SU-DHL-6 (cell line): ENCODE data around the gene MITF.

Source experiments
- H2AFZ ChIP-seq: fragments of 200-600 bp; sonication (generic); 2 replicates; pipeline ENCODE4 v1.6.1; 2014; ENCODE audit warnings: low read depth, mild to moderate bottlenecking, moderate library complexity, mixed read lengths, antibody characterized with exemption, low read length; ENCODE audit not compliant: severe bottlenecking
- H3F3A ChIP-seq: fragments of 200-600 bp; shearing (Covaris generic); 2 replicates; pipeline ENCODE4 v1.6.0; 2016; ENCODE audit warnings: antibody characterized with exemption, mild to moderate bottlenecking; ENCODE audit not compliant: insufficient read depth
- H3K27ac ChIP-seq: fragments of 200-600 bp; sonication (generic); 2 replicates; pipeline ENCODE4 v1.5.1; 2016; ENCODE audit warnings: low read depth, mild to moderate bottlenecking, low read length, moderate library complexity, mixed read lengths
- H3K27me3 ChIP-seq: fragments of 200-600 bp; sonication (generic), shearing (Covaris generic); 2 replicates; pipeline ENCODE4 v1.6.0; 2014; ENCODE audit warnings: mild to moderate bottlenecking, low read length
- H3K36me3 ChIP-seq: fragments of 200-600 bp; sonication (generic); 2 replicates; pipeline ENCODE4 v1.6.1; 2014; ENCODE audit warnings: mild to moderate bottlenecking, low read length, mixed read lengths
- H3K4me2 ChIP-seq: fragments of 300-600, 200-600 bp; shearing (Covaris generic), sonication (generic); 2 replicates; pipeline ENCODE4 v1.6.0; 2014; ENCODE audit warnings: low read length, low read depth, mild to moderate bottlenecking; ENCODE audit not compliant: poor library complexity, severe bottlenecking
- H3K4me3 ChIP-seq: fragments of 200-600 bp; sonication (generic); 2 replicates; pipeline ENCODE4 v1.5.1; 2014; ENCODE audit warnings: antibody characterized with exemption, low read length, mild to moderate bottlenecking, mixed read lengths; ENCODE audit not compliant: insufficient read depth, poor library complexity, severe bottlenecking
- H3K79me2 ChIP-seq: fragments of 200-600 bp; sonication (generic); 2 replicates; pipeline ENCODE4 v1.6.1; 2014; ENCODE audit warnings: mild to moderate bottlenecking, low read length, moderate library complexity; ENCODE audit not compliant: insufficient read depth
- H3K9ac ChIP-seq: fragments of 200-600 bp; sonication (generic); 2 replicates; pipeline ENCODE4 v1.7.0; 2014; ENCODE audit warnings: mild to moderate bottlenecking, low read length
- H3K9me2 ChIP-seq: fragments of 200-600 bp; sonication (generic); replicated peaks from 2 replicates; pipeline ENCODE4 v1.6.1; 2014; ENCODE audit warnings: low read length; ENCODE audit not compliant: insufficient read depth
- H3K9me3 ChIP-seq: fragments of 200-600 bp; sonication (generic); 2 replicates; pipeline ENCODE4 v1.6.1; 2014; ENCODE audit warnings: low read length, mixed read lengths; ENCODE audit not compliant: insufficient read depth
- H4K20me1 ChIP-seq: fragments of 200-600 bp; sonication (generic); 2 replicates; pipeline ENCODE4 v1.6.1; 2014; ENCODE audit warnings: low read depth, mild to moderate bottlenecking, antibody characterized with exemption, low read length, moderate library complexity, mixed read lengths
- EZH2phosphoT487 ChIP-seq: fragments of 200-600 bp; sonication (generic), shearing (Covaris generic); conservative IDR thresholded peaks from 2 replicates; pipeline ENCODE4 v1.6.1; 2018; ENCODE audit warnings: mild to moderate bottlenecking, antibody characterized with exemption, low read length, moderate library complexity, mixed read lengths
- TF ChIP-seq, protein P1 (sequence below): fragments of 200-600 bp; sonication (generic); IDR thresholded peaks from one replicate; pipeline ENCODE4 v1.5.1; 2017; ENCODE audit warnings: antibody characterized with exemption, mild to moderate bottlenecking, low read length, moderate library complexity; ENCODE audit not compliant: insufficient read depth, poor library complexity, severe bottlenecking

The MITF gene

DNA sequence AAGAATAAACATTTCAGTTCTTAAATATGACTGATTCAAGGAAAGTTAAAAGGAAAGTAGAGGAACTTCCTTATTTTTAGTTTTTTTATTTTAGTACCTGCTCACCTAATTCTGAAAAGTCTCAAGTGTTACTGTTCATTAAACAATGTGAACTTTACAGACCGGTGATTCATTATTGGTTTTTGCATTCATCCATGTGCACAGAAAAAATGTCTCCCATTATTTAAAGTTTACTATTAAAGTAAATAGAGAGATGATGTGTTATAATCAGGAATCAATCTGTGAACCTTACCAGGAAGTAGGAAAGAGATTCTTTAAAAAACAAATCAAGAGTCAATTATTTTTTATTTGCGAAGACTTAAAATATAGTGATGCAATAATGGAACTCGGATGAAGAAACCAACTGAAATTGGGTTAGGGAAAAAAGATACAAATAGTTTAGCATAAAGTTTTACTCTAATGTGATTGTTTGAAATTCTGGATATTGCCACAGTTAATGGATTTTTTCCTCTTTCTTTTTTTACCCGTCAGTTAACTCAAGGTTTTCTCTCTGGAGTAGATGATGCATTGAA is 140.9 kb downstream of the MITF start:
- Histone ChIP-seq H2AFZ (no peak overlapping the region), H3K27me3 (no peaks in the 10 kb centered on the region), H3K4me3 (no peak overlapping the region), H3K27ac (no peak overlapping the region), H3K9me2 (no peaks in the 10 kb centered on the region), H3F3A (no peaks in the 10 kb centered on the region), H4K20me1 (no peaks in the 10 kb centered on the region), H3K4me2 (no peak overlapping the region), H3K9me3 (no peaks in the 10 kb centered on the region), H3K36me3 (no peaks in the 10 kb centered on the region), H3K79me2 (no peaks in the 10 kb centered on the region), H3K9ac (no peak overlapping the region)
- no peak for TF ChIP-seq EZH2phosphoT487
- TF ChIP-seq, protein P1, sequence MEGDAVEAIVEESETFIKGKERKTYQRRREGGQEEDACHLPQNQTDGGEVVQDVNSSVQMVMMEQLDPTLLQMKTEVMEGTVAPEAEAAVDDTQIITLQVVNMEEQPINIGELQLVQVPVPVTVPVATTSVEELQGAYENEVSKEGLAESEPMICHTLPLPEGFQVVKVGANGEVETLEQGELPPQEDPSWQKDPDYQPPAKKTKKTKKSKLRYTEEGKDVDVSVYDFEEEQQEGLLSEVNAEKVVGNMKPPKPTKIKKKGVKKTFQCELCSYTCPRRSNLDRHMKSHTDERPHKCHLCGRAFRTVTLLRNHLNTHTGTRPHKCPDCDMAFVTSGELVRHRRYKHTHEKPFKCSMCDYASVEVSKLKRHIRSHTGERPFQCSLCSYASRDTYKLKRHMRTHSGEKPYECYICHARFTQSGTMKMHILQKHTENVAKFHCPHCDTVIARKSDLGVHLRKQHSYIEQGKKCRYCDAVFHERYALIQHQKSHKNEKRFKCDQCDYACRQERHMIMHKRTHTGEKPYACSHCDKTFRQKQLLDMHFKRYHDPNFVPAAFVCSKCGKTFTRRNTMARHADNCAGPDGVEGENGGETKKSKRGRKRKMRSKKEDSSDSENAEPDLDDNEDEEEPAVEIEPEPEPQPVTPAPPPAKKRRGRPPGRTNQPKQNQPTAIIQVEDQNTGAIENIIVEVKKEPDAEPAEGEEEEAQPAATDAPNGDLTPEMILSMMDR, result no peak

- H3K4me2 ChIP-seq, result no peak overlapping the region
- no peaks in the 10 kb centered on the region for H4K20me1 ChIP-seq
- no peak overlapping the region for H3K27ac ChIP-seq
- H3K9me2 ChIP-seq, result no peaks in the 10 kb centered on the region
- no peak overlapping the region for H3K4me3 ChIP-seq
- no peaks in the 10 kb centered on the region for H3F3A ChIP-seq
- H3K9ac ChIP-seq, result no peak overlapping the region
- TF ChIP-seq, protein P1, result no peak
- no peak for TF ChIP-seq EZH2phosphoT487
- H2AFZ ChIP-seq, result no peak overlapping the region
- H3K79me2 ChIP-seq, result no peaks in the 10 kb centered on the region
- H3K36me3 ChIP-seq, result no peaks in the 10 kb centered on the region
- H3K9me3 ChIP-seq, result no peaks in the 10 kb centered on the region
- H3K27me3 ChIP-seq, result no peaks in the 10 kb centered on the region
Measured at GRCh38 chr3:69881051-69881450, 141.8 kb downstream of the MITF start.

- Histone ChIP-seq H3K9me2 (no peaks in the 10 kb centered on the region), H2AFZ (no peak overlapping the region), H3K79me2 (no peaks in the 10 kb centered on the region), H3K9me3 (no peaks in the 10 kb centered on the region), H4K20me1 (no peaks in the 10 kb centered on the region), H3K9ac (no peak overlapping the region), H3F3A (no peaks in the 10 kb centered on the region), H3K4me3 (no peak overlapping the region), H3K36me3 (no peaks in the 10 kb centered on the region), H3K27ac (no peak overlapping the region), H3K27me3 (no peaks in the 10 kb centered on the region), H3K4me2 (no peak overlapping the region)
- TF ChIP-seq, protein P1, result no peak
- TF ChIP-seq EZH2phosphoT487, result no peak
Measured at GRCh38 chr3:69881756-69882428, 142.6 kb downstream of the MITF start.
